ENCODE measurements around the gene FOS. TPM values are rescaled to one million over a fixed set of nuclear protein-coding genes. Genes with fewer than 3 reads are reported as not detected.

Gene FOS
- total RNA-seq, 1 experiment from 2014 or later: 3.1 TPM

DNA sequence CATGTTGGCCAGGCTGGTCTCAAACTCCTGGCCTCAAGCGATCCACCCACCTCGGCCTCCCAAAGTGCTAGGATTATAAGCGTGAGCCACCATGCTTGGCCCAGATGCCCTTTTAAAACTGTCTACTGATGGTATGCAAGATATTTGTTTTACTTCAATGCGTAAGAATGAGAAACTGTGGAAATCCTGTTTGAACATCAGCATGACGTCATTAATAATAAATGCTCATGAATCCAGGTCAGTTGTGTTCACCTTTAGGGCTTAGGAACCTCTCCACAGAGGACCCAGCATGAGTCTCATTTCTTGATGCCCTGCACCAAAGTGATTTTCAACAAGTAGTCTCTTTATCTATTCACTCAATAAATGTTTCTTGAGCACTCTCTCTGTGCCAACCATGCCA lies 34.5 kb upstream of the FOS start:
- H3K27ac ChIP-seq: no peak overlapping the region
- H3K4me3 ChIP-seq: no peak overlapping the region
- H3K36me3 ChIP-seq: no peaks in the 10 kb centered on the region
- H3K27me3 ChIP-seq: no peaks in the 10 kb centered on the region; the same call in 1 of the 2 replicates
- DNase-seq: no peak
- H3K9me3 ChIP-seq (replicated peaks): no peaks in the 10 kb centered on the region
- H3K4me1 ChIP-seq: peaks cover 13% of the 10 kb centered on the region

DNA sequence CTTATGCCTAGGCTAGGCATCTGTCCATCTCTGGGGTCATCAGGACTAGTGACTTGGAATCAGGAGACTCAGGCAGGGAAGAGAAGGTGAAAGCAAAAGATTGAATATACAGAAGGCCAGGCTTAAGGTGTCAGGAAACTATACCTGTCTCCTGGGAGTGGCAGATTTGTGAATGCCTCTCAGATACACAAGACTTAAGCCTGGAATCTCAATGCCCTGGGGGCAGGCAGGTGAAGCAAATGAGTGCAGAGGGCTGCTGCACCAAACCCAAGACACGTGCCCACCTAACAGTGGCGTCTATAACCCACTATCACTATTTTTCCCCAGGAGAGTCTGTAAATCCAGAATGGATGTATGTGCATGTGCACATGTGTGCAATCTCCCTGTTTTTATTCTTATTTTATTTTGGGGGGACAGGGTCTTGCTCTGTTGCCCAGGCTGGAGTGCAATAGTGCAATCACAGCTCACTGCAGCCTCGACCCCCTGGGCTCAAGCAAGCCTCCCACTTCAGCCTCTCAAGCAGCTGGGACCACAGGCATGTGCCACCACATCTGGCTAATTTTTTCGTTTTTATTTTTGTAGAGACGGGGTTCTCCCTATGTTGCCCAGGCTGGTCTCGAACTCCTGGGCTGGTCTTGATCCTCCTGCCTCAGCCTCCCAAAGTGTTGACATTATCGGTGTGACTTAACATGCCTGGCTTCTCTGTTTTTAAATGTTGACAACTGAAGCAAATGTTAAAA lies 31.9 kb upstream of the FOS start:
- DNase-seq: no peak
- H3K27me3 ChIP-seq: no peaks in the 10 kb centered on the region
- no peaks in the 10 kb centered on the region for H3K9me3 ChIP-seq (replicated peaks)
- H3K4me3 ChIP-seq: no peak overlapping the region
- H3K4me1 ChIP-seq: peaks cover 27% of the 10 kb centered on the region
- no peaks in the 10 kb centered on the region for H3K36me3 ChIP-seq
- no peak overlapping the region for H3K27ac ChIP-seq

DNA sequence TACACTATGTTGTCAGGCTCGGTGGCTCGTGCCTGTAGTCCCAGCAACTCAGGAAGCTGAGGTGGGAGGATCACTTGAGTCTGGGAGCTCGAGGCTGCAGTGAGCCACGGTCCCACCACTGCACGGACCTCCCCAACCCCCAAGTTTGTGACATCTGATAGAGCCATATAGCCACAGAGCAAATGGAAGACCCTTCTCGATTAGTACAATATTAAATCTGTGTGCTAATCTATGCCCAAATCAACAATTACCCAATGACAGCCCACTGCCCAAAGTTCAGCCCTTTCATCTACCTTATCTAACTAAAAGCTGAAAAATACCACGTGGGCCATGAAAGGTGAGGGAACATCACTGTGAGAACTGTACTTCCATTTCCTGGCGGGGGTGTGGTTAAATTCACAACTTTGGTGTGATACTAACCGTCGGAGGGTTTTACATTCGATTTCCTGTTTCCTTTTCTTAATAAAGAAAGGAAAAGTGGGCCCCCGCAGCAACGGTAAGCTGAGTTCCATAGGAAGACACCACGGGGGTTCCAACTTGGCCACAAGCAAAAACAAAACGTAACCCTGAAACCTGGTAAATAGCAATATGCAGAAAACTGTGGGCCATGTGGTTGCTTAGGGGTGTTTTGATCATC lies 31.2 kb upstream of the FOS start:
- no peak for DNase-seq
- Histone ChIP-seq H3K9me3 (replicated peaks) (no peaks in the 10 kb centered on the region), H3K36me3 (no peaks in the 10 kb centered on the region), H3K4me3 (no peak overlapping the region), H3K27ac (no peak overlapping the region), H3K27me3 (no peaks in the 10 kb centered on the region), H3K4me1 (peaks cover 31% of the 10 kb centered on the region)

DNA sequence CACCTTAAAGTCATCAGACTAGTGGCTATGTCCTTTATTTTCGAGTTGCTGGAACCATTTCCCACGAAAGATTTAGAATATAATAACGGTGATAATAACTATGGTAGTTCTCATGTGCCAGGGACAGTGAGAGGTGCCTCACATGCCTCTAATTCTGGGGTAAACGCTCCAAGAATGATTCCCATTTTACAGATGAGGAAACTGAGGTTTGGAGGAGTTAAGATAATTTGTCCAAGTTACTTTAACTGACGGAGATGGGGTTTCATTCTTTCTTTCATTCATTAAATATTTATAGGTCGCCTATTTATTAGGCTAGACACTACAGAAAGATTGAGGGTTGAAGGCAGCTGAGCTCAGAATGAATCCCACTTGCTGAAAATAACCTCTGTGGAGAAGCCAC lies 30.7 kb upstream of the FOS start:
- H3K4me3 ChIP-seq: no peak overlapping the region
- H3K9me3 ChIP-seq (replicated peaks): no peaks in the 10 kb centered on the region
- H3K36me3 ChIP-seq: no peaks in the 10 kb centered on the region
- DNase-seq: no peak
- H3K27ac ChIP-seq: no peak overlapping the region
- H3K4me1 ChIP-seq: peaks cover 29% of the 10 kb centered on the region
- H3K27me3 ChIP-seq: no peaks in the 10 kb centered on the region

DNA sequence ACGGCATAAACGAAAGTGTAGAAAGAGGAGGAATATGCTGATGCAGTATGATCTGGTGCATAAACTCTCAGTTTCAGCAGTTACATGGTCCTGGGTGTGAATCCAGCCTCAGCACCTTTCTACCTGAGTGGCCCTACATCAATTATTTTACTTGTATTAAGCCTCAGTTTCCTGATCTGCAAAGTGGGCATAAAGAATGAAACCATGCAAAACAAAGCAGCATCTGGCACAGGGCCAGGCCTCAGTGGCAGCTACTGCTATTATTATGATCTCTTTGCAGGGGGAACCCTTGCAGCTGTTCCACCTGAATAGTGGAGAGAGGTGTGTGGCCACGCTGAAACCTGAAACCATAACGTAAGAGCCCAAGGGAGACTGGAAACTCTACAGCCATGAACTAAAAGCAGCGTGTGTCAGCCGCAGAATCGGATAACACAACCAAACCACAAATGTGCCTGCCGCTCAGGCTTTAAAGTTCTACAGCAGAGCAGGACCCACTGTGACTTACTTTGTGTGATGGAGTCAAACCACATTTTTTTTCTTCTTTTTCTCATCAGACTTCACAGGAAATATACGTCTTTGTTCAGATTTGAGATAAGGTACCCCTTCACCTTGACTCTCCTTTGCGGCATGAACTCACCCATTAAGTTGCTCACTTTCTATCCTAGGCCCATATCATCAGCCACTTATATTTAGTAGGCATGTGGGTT lies 29.2 kb upstream of the FOS start:
- H3K4me3 ChIP-seq: no peak overlapping the region
- H3K4me1 ChIP-seq: peaks cover 21% of the 10 kb centered on the region
- no peaks in the 10 kb centered on the region for H3K36me3 ChIP-seq
- DNase-seq: peak; percentile 85 to 93
- H3K9me3 ChIP-seq (replicated peaks): no peaks in the 10 kb centered on the region
- H3K27me3 ChIP-seq: no peaks in the 10 kb centered on the region
- peak overlapping the region; percentile 39; the same call in 1 of the 2 replicates for H3K27ac ChIP-seq

DNA sequence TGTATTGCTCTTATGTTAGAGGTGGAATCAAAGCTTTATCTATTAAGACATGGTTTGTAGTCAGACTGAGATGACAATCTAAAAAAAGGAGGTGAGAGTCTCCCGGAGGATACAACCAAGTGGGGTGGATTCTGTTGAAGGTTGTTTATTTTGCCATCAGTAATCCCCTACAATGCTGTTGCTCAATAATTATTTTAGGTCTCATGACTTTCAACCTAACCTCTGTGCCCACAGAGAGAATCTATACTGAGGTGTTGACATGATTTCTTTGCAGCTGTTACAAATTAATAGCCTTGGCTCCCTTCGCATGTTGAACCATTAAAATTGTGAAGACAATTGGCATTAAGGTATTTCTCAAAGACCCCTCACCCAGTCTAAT lies 28.7 kb upstream of the FOS start:
- no peaks in the 10 kb centered on the region for H3K27me3 ChIP-seq
- no peak overlapping the region for H3K4me3 ChIP-seq
- no peaks in the 10 kb centered on the region for H3K36me3 ChIP-seq
- peak; percentile 12 to 59 for DNase-seq
- H3K27ac ChIP-seq: peak overlapping the region; percentile 39; the same call in 1 of the 2 replicates
- peaks cover 25% of the 10 kb centered on the region for H3K4me1 ChIP-seq
- no peaks in the 10 kb centered on the region for H3K9me3 ChIP-seq (replicated peaks)

DNA sequence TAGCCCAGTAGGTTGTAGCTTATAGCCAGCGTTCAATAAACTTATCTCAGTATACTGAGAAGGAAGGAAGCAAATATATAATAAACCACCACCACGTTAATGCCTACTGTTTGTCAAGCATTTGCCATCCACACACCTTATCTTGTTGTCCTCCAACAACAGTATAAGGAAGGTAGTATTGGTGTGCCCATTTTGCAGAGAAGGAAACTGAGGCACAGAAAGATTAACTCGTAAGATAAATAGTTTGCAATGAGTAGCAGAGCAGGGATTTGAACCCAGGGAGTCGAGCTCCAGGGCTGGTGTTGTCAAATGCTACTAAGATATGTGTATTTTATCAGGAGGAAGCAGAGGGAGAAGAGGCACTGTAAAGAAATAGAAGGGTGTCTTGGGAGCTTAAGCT lies 27.8 kb upstream of the FOS start:
- Histone ChIP-seq H3K9me3 (replicated peaks) (no peaks in the 10 kb centered on the region), H3K27me3 (no peaks in the 10 kb centered on the region), H3K4me3 (no peak overlapping the region), H3K4me1 (peaks cover 25% of the 10 kb centered on the region), H3K27ac (no peak overlapping the region), H3K36me3 (no peaks in the 10 kb centered on the region)
- no peak for DNase-seq

DNA sequence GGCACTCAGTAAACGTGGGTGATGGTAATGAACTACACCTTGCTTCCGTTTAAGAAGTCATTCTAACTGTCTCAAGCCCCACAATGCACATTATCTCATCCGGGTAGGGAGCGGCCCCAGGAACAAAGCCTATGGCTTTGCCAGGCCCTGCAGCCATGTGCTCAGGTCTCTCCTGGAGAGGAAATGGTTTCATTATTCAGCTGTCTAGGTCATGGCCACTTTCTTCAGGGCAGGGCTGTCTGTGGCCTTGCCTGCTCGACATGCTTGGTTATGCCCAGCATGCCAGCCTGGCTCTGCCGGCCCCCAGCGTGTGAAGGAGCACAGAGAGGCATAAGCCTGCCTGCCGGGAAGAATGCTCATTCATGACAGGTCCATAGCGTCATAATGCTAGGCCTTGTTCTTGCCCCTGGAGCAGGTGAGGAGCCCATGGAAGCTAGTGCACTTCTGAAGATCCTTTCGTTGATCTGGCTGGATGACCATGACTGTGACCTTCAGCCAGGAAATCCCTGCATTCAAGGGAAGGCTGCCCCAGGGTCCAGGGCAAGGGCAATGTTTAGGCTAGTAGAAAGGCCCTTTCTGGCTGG lies 26.3 kb upstream of the FOS start:
- Histone ChIP-seq H3K4me3 (no peak overlapping the region), H3K36me3 (no peaks in the 10 kb centered on the region), H3K27me3 (no peaks in the 10 kb centered on the region), H3K27ac (no peak overlapping the region), H3K4me1 (peaks cover 25% of the 10 kb centered on the region), H3K9me3 (replicated peaks) (no peaks in the 10 kb centered on the region)
- no peak for DNase-seq

DNA sequence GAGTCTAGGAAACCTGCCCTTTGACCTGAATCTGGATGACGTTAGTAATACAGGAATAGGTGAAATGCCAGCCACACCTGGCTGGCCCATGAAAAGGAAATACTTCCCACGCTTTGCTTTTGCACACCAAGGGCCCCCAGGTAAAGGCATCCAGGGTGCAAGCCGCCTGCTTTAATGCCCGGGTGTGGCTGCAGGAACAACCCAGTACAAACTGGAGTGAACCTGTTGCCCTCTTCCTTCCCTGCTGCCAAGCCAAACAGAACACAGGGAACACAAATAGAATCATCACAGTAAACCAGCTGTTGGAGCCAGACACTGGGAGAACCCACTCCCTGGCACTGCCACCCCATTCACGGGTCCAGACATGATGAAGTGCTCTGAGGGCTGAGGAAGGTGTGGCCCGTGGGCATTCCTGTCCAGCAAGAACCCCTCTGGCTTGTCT lies 24.2 kb upstream of the FOS start:
- no peaks in the 10 kb centered on the region for H3K27me3 ChIP-seq
- H3K4me1 ChIP-seq: peaks cover 23% of the 10 kb centered on the region
- DNase-seq: no peak
- H3K4me3 ChIP-seq: no peak overlapping the region
- no peaks in the 10 kb centered on the region for H3K9me3 ChIP-seq (replicated peaks)
- H3K36me3 ChIP-seq: no peaks in the 10 kb centered on the region
- H3K27ac ChIP-seq: no peak overlapping the region

DNA sequence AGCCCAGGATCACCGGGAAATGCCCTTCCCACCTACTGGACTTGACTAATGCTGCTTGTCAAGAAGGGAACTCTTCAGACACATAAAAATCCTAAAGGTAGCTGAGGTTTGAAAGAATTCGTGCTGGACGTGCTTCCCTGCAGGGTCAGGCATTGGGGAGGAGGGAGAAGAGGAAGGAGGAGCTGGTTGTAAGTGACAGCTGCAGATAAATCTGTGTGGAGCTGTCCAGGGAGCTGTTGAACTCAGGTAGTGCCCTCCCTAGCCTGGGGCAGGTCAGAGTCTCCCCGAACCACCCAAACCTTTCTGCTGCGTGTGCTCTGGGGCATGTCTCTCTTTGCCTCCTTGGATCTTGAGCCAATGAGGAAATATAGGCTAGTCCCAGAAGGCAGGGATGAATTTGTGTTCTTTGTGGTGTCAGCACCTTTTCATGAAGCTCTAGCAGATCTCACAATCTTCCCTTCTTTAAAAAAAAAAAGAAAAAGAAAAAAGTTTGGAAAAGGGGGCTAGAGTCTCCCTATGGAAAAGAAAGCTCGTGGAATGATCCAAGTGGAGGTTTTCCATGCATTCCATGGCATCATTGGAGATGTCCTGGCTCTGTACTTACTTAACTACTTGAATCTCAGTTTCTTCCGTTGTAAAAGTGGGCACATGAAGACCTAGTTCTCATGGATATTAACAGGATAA lies 23.6 kb upstream of the FOS start:
- Histone ChIP-seq H3K4me3 (no peak overlapping the region), H3K27me3 (no peaks in the 10 kb centered on the region), H3K36me3 (no peaks in the 10 kb centered on the region), H3K4me1 (peaks cover 17% of the 10 kb centered on the region), H3K9me3 (replicated peaks) (no peaks in the 10 kb centered on the region), H3K27ac (no peak overlapping the region)
- no peak for DNase-seq

DNA sequence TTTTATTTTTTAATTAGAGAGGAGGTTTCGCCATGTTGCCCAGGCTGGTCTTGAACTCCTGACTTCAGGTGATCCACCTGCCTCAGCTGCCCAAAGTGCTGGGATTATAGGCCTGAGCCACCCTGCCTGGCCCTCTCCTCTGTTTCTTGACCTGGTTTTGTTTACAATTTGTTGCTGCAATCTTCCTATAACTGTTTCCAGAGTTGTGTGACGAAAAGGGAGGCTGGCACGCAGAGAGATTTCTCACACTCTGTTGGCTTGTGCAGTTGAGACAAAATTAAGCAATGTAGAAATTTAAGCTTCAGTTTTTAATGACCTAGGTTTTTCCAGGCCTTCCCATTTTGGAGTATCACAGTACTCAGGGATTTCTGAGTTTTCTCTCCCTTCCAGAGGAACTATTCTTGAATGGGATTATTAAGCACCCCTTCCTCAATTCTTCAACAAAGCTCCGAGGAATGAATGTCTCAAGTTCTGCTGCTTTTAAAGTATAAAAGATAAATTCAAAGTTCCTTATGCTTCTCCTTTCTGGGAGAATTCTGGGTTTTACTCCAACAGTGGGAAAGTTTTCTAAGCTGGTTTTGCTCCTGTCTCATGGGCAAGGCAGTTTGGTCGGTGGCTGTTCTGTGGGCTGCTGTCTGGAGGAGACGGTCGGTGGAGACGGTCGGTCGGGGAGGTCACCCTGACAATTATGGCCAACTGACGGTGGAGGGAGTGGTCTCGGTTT lies 20.4 kb upstream of the FOS start:
- H3K4me3 ChIP-seq: peak overlapping the region; percentile 57
- no peaks in the 10 kb centered on the region for H3K27me3 ChIP-seq
- H3K4me1 ChIP-seq: peaks cover 11% of the 10 kb centered on the region; the same call in 1 of the 2 replicates
- peak overlapping the region; percentile 44 for H3K27ac ChIP-seq
- no peaks in the 10 kb centered on the region for H3K36me3 ChIP-seq
- H3K9me3 ChIP-seq (replicated peaks): no peaks in the 10 kb centered on the region
- DNase-seq: no peak

DNA sequence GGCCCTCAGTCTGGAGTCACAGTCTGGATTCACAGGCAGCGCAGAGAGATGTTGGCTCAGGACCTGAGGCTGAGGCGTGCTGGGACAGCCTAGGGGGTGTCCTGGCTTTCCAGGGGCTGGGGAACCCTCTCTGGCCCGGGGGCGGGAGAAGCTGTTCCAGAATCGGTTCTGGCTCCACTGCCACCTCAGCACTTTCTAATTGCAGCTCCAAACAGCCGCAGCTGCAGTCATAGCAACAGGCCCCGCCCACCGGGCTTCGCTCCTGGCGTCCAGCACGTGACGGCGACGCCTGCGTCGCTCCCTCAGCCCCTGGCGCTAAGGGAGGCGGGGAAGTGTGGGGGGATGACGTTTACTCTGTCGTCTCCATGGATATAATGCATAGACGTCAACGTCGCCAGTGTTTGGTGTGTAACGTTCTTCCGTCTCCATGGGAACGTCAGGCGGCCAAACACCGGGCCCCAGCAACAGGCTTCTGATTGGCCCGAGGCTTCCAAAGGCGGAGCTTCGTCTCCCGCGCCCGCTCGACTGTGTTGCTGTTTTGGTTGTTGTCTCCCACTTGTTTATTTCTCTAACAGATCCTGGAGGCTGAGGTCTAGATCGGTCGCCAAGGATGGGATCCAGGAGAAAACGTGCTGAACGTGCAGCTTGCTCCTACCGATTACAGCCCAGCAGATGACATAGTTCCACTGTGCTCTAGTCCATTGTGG lies 19.7 kb upstream of the FOS start:
- peak overlapping the region; percentile 57 for H3K4me3 ChIP-seq
- peak overlapping the region; percentile 52 for H3K27ac ChIP-seq
- DNase-seq: peak; percentile 98 to 99

DNA sequence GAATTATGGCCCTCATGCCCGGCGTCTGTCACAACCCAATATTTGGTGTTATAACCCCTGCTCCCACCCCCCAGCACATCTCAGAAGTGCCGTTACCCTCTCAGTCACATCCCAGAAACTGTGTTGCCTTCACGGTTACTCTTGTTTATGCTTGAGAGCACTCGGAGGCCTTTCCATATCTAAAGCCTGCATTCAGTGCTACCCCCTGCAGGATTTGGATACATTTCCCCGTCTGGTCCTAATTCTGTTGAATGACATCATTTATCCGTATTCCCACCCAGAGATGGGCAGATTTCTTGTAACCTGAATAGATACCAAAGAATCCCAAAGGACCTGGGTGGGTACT lies 19.1 kb upstream of the FOS start:
- peak overlapping the region; percentile 52 for H3K27ac ChIP-seq
- DNase-seq: peak in 1 of 2 experiments; percentile 48
- no peaks in the 10 kb centered on the region for H3K27me3 ChIP-seq
- no peaks in the 10 kb centered on the region for H3K9me3 ChIP-seq (replicated peaks)
- no peaks in the 10 kb centered on the region for H3K36me3 ChIP-seq
- H3K4me1 ChIP-seq: peaks cover 11% of the 10 kb centered on the region; the same call in 1 of the 2 replicates
- peak overlapping the region; percentile 57 for H3K4me3 ChIP-seq

More for the DNA sequence above, 19.7 kb upstream of the FOS start:
- Histone ChIP-seq H3K36me3 (no peaks in the 10 kb centered on the region), H3K9me3 (replicated peaks) (no peaks in the 10 kb centered on the region), H3K4me1 (peaks cover 11% of the 10 kb centered on the region; the same call in 1 of the 2 replicates), H3K27me3 (no peaks in the 10 kb centered on the region)
